GM18870 (cell line): ENCODE data around the gene TRAF3IP1.
"Not testable (repeated sequence)": the region's sequence is repeated elsewhere in the genome, so short reads cannot be mapped to it uniquely, and the experiment has no call there.

Experiments
- ATAC-seq: cut with Tn5 transposase; IDR thresholded peaks from one replicate; pipeline ENCODE4 v1.9.1; 2021; ENCODE audit warnings: moderate library complexity; ENCODE audit not compliant: unreplicated experiment

Gene TRAF3IP1

DNA sequence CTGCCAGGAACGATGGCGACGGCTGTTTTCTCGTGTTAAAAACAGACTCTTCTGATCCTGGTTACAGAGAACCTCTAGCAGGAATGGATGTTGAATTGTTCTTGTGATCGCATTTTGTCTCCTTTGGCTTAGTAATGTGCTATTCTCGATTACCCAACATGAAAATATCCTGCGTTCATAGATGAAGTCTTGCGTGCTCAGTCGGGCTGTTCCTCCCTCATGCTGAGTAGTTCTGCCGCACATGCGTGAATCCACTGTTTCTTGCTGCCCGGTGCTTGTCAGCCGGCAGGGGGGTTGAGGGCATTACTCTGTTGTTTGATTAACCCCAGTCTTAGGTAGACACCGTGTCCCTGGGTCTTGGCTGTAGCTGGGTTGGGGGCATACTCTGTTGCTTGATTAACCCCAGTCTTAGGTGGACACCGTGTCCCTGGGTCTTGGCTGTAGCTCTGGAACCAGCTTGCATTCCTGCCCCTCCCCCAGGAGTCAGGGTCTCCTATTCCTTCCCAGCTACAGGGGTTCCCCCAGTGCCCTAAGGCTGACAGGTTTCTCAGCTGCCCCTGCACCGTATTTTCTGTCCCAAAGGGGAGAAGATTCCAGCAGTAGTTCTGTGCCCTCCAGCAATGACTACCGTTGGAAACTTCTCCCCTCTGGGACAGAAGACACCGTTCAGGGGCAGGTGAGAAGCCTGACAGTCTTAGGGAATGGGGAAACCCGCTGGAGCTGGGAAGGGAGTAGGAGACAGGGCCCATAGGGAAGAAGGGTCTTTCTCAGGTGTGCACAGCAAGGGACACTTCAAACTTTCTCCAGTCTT is 84.3 kb downstream of the TRAF3IP1 start:
- no peak for ATAC-seq

GRCh38 chr2:238405217-238405555 is 84.9 kb downstream of the TRAF3IP1 start:
- not testable (repeated sequence) for ATAC-seq

DNA sequence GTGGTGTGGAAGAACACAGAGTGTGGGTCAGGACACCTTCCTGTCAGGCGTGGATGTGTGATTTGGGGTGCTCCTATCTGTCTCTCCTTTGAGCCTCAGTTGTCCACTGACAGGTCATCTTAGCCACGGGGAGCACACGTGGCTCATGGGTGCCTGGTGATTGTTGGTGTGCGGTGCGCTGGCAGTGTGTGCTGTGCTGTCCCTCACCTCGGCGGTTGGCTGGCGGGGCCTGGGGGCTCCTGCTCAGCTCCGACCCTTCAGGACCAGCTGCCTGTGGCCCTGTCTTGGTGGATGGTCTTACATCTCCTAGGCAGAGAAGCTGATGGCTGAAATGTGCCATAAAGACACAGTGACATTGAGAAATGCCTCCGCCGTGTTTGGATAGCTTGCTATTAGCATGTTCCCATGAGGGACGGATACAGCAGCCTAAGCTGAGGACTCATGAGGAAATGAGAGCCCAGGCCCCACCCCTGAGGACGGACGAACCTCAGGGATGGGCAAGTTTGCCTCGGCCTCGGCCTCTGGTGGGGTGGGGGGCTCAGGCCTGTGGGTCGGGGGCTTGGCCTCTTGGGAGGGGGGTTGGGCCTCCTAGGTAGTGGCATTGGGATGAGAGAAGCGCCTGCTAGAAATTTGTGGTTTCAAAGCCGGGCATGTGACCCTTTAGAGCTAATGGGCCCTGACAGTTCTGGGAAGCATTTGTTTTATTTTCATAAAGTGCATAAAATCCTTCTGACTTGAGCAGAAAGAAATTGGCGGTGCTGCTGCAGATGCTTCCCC is 86.1 kb downstream of the TRAF3IP1 start:
- no peak for ATAC-seq

DNA sequence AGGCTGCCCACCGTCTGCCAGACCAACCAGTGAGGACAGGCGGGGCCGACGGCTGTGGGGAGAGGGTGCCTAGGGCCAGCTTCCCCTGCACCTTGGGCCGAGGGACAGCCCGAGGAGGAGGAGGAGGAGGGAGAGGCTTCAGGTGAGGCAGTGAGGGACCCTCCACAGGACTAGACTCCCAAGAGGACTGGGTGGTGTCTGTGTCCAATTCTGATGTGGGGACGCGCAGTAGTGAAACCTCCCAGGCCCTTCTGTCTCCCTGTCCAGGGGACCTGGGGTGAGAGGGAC is 86.6 kb downstream of the TRAF3IP1 start:
- ATAC-seq = no peak

GRCh38 chr2:238407566-238407965 is 87.2 kb downstream of the TRAF3IP1 start:
- ATAC-seq = no peak

- no peak for ATAC-seq
Observed at GRCh38 chr2:238408615-238409340, 88.5 kb downstream of the TRAF3IP1 start.

GRCh38 chr2:238409341-238410199 is 89.3 kb downstream of the TRAF3IP1 start:
- ATAC-seq = no peak

DNA sequence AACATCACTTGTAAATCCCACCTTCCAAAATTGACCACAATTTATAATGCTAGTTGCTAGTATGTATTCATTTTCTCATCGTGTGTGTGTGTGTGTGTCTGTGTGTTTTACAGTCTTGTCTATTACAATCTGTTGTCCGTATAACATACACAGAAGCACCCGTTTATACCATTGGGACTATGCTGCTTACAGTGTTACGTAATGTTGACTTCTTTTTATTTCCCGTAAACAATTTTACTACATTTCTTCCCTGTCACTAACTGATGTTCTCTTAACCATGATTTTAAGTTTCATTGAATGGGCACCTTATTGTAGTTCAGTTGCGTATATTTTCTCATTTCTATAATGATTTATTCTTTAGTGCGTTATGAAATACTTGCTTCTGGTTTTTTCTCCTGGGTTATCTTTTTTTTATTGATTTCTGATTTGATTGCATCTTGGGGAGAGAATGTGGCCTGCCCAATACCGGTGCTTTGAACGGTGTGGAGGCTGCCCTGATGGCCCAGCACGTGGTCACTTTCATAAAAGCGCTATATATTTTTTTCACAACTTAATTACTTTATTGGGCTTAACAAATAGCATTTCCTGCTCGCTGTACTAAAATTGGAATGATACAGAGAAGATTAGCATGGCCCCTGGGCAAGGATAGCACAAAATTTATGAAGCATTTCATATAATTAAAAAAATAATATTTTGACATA is 91.9 kb downstream of the TRAF3IP1 start:
- no peak for ATAC-seq

DNA sequence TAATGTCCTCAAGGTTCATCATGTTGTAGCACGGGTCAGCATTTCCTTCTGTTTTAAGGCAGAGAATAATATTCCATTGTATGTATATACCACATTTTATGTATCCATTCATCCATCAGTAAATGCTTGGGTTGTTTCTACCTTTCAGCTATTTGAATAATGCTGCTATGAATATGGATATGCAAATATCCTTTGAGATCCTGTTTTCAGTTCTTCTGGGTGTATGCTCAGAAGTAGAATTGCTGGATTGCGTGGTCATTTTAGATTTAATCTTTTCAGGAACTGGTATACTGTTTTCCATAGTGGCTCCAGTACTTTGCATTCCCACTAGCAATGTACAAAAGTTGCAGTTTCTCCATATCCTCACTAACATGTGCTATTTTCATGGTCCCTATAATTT is 93.0 kb downstream of the TRAF3IP1 start:
- ATAC-seq = no peak

GRCh38 chr2:238415036-238415764 is 94.9 kb downstream of the TRAF3IP1 start:
- no peak for ATAC-seq

DNA sequence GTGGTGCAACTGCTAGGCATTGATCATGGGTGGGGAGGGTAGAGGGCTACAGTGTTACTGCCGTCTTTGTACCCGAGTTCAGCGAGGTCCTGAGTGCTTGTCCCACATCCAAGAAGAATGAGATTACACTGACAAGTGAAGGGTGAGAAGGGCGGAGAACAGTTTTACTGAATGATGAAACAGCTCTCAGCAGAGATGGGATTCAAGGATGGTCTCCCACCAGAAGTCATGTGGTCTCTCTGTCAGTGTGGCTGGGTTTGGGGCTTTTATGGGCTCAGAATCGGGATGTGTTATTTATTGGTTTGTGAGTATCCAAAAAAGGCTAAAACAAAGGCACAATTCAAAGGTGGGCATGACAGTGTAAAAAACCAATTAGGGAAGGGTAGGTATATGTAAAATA is 95.6 kb downstream of the TRAF3IP1 start:
- ATAC-seq = no peak

- no peak for ATAC-seq
Observed at GRCh38 chr2:238418196-238418998, 98.1 kb downstream of the TRAF3IP1 start.

GRCh38 chr2:238418999-238419546 is 98.8 kb downstream of the TRAF3IP1 start:
- ATAC-seq = no peak

DNA sequence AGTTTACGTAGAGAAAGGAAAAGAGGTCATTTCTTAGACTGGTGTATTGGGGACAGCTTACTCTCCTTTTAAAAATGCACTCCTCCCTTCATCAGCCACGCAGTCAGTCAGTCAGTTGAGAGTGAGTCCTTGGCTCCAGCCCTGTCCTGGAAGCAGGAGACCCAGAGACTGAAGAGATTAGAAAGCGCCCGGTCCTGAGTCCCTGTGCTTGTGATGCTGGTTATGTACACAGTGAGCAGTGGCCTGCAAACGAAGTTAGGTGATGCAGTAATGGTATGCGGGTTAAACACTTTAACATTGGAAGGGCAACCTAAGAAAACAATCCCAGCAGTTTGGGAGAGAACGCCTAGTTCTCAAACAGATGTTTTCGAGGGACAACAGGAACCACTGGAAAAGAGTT is 100.1 kb downstream of the TRAF3IP1 start:
- no peak for ATAC-seq

DNA sequence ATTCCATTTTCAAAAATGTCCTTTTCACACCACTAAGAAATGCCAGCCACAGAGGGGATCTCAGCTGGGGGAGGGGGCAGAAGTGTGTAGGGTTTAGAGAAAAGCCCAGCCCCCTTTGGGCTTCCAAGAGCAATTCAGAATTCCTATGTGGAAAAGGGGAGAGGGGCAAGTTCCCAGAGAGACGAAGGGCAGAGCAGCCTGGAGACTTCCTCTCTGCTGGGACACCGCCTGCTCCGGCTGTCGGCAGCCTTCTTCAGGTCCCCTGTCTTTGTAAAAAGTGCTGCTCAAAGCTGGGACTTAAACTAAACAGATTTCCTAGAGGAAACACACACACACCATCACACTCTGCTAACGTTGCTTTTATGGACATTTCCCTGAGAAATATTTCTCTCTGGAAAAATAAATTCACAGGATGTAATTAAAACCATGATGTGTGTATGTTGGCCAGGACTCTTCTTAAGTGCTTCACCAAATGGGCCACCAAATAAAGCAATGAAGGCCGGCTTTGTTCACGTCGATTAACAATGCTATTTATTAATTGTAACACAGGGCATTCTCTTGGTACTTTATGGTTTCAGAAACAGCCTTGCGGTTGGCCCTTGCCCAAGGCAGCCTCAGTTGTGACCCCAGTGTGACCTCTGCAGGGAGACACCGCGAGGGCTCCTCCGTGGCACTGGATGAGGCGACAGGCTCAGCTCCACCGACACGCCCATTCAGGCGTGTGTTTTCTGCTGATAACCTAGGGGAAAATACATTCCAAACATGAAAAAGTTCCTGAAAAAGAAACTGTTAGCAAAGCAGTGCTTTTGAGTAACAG is 100.8 kb downstream of the TRAF3IP1 start:
- ATAC-seq = no peak

DNA sequence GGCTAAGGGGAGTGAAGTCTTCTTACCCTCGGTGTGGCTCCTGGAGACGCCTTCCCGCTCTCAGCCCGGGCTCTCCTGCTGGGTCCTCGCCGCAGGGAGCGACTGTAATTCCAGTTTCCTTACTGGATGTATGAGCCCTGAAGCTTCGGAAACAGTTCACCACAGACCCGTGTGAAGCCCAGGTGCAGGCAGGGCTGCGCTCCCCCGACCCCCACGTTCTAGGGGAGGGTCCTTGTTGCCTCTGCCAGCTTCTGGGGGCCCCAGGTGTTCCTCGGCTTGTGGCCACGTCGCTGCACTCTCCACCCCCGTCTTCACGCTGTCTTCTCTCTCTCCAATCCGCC is 101.3 kb downstream of the TRAF3IP1 start:
- no peak for ATAC-seq

GRCh38 chr2:238422285-238422684 is 102.0 kb downstream of the TRAF3IP1 start:
- ATAC-seq = no peak

GRCh38 chr2:238422940-238423339 is 102.6 kb downstream of the TRAF3IP1 start:
- ATAC-seq = no peak
